Smooth muscle cell (in vitro differentiated cells): ENCODE data around the gene HPCAL1. TPM values are rescaled to one million over a fixed set of nuclear protein-coding genes. Genes with fewer than 3 reads are reported as not detected.

ENCODE experiments used
- DNase-seq: peaks from one replicate; lab custom pipeline; 2025; ENCODE audit not compliant: unreplicated experiment; lab: John Stamatoyannopoulos, UW
- H2AFZ ChIP-seq: fragments of 200-600 bp; sonication (generic); 2 replicates; pipeline ENCODE4 v1.6.0; 2016; ENCODE audit warnings: antibody characterized with exemption, low read depth, mild to moderate bottlenecking
- H3F3A ChIP-seq: fragments of 200-600 bp; sonication (generic); 2 replicates; pipeline ENCODE4 v1.6.0; 2017; ENCODE audit warnings: antibody characterized with exemption, low read depth
- H3K27ac ChIP-seq: fragments of 200-600 bp; sonication (generic); 2 replicates; pipeline ENCODE4 v1.5.1; 2016; ENCODE audit warnings: low read depth, mild to moderate bottlenecking
- H3K27me3 ChIP-seq: fragments of 200-600 bp; sonication (generic); 2 replicates; pipeline ENCODE4 v1.6.1; 2016; ENCODE audit warnings: low read depth, mild to moderate bottlenecking
- H3K36me3 ChIP-seq: fragments of 200-600 bp; sonication (generic); 2 replicates; pipeline ENCODE4 v1.5.1; 2016; ENCODE audit warnings: low read depth
- H3K4me1 ChIP-seq: fragments of 200-600 bp; sonication (generic); 2 replicates; pipeline ENCODE4 v1.5.1; 2016; ENCODE audit warnings: low read depth
- H3K4me2 ChIP-seq: fragments of 200-600 bp; sonication (generic); 2 replicates; pipeline ENCODE4 v1.6.0; 2016; ENCODE audit warnings: mild to moderate bottlenecking
- H3K4me3 ChIP-seq: fragments of 200-600 bp; sonication (generic); 2 replicates; pipeline ENCODE4 v1.5.1; 2016; ENCODE audit warnings: mild to moderate bottlenecking
- H3K79me2 ChIP-seq: fragments of 200-600 bp; sonication (generic); 2 replicates; pipeline ENCODE4 v1.6.0; 2016; ENCODE audit warnings: low read depth, mild to moderate bottlenecking
- H3K9ac ChIP-seq: fragments of 200-600 bp; sonication (generic); 2 replicates; pipeline ENCODE4 v1.6.0; 2016; ENCODE audit warnings: low read depth
- H3K9me3 ChIP-seq: fragments of 200-600 bp; sonication (generic); replicated peaks from 2 replicates; pipeline ENCODE4 v1.5.1; 2016; ENCODE audit warnings: low read depth
- H4K20me1 ChIP-seq: fragments of 200-600 bp; sonication (generic); 2 replicates; pipeline ENCODE4 v1.6.0; 2016; ENCODE audit warnings: low read depth
- CTCF ChIP-seq: fragments of 200-600 bp; sonication (generic); IDR thresholded peaks from 2 replicates; pipeline ENCODE4 v1.5.1; 2017; ENCODE audit warnings: borderline replicate concordance, mild to moderate bottlenecking, antibody characterized with exemption; ENCODE audit not compliant: insufficient read depth, poor library complexity, severe bottlenecking
- WGBS: methylation state at CpG from one replicate; pipeline ENCODE4 v1.1.7; 2016; ENCODE audit warnings: low lambda C conversion rate; 5-methylcytosine and 5-hydroxymethylcytosine counted together
- polyA plus RNA-seq: library from polyadenylated mRNA; unstranded; fragments of >200 nt; fragmentation: Nextera tagmentation; extraction: Ambion mirVana; gene quantifications from 2 replicates; pipeline ENCODE4 v1.2.1, GENCODE V29; 2016
- total RNA-seq: library from RNA; depleted of rRNA; stranded (reverse); fragments of >200 nt; gene quantifications from 2 replicates; pipeline ENCODE4 v1.2.3, GENCODE V29; 2014

Gene HPCAL1
- total and polyA plus RNA-seq, 2 experiments from 2014 or later = 11.7 to 15.8 TPM

GRCh38 chr2:10312437-10312957 is 9.8 kb downstream of the HPCAL1 start:
- Histone ChIP-seq H3K27ac (no peak overlapping the region), H3K79me2 (no peaks in the 10 kb centered on the region), H3K4me1 (no peaks in the 10 kb centered on the region), H3F3A (no peaks in the 10 kb centered on the region), H3K9ac (no peak overlapping the region), H3K4me2 (no peak overlapping the region), H4K20me1 (no peaks in the 10 kb centered on the region), H3K36me3 (no peaks in the 10 kb centered on the region), H3K9me3 (no peaks in the 10 kb centered on the region), H2AFZ (no peak overlapping the region), H3K27me3 (no peaks in the 10 kb centered on the region), H3K4me3 (no peak overlapping the region)
- no peak for DNase-seq
- 92% methylated on average over 5 of the region's 5 CpGs for whole genome bisulfite sequencing
- no peak for TF ChIP-seq CTCF

- WGBS = 91% methylated on average over 6 of the region's 6 CpGs
Measured at GRCh38 chr2:10316336-10316735, 13.6 kb downstream of the HPCAL1 start.

DNA sequence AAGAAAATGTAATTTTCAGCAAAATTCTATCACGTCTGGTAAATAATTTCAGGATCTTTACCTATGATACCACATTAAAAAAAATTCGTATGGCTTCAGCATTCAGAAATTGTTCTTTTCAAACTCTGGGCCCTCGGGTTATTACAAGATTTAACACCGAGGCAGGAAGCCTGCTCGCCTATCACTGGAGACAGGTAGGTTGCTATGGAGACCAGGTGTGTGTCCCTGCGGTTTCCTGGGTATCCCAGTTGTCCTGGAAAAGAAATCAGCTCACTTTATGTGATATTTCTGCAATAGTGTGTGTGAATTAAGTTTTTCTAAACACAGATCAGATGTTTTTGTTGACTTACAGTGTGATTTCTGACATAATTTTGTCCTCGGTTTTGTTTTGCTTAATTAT is 14.2 kb downstream of the HPCAL1 start:
- no peaks in the 10 kb centered on the region for H3F3A ChIP-seq
- no peak for DNase-seq
- 88% methylated on average over 7 of the region's 7 CpGs for WGBS
- H3K9me3 ChIP-seq = no peaks in the 10 kb centered on the region
- no peak overlapping the region for H3K9ac ChIP-seq
- TF ChIP-seq CTCF = no peak
- no peaks in the 10 kb centered on the region for H3K79me2 ChIP-seq
- H3K27me3 ChIP-seq = no peaks in the 10 kb centered on the region
- H2AFZ ChIP-seq = no peak overlapping the region
- no peaks in the 10 kb centered on the region for H3K36me3 ChIP-seq
- H3K4me3 ChIP-seq = no peak overlapping the region
- H3K4me2 ChIP-seq = no peak overlapping the region
- no peaks in the 10 kb centered on the region for H4K20me1 ChIP-seq
- H3K27ac ChIP-seq = no peak overlapping the region
- H3K4me1 ChIP-seq = no peaks in the 10 kb centered on the region

More at GRCh38 chr2:10316336-10316735, 13.6 kb downstream of the HPCAL1 start:
- DNase-seq = no peak
- H2AFZ ChIP-seq = no peak overlapping the region
- H3K4me3 ChIP-seq = no peak overlapping the region
- H3K36me3 ChIP-seq = no peaks in the 10 kb centered on the region
- TF ChIP-seq CTCF = no peak
- H3F3A ChIP-seq = no peaks in the 10 kb centered on the region
- no peak overlapping the region for H3K27ac ChIP-seq
- H3K9me3 ChIP-seq = no peaks in the 10 kb centered on the region
- no peaks in the 10 kb centered on the region for H4K20me1 ChIP-seq
- no peaks in the 10 kb centered on the region for H3K4me1 ChIP-seq
- H3K79me2 ChIP-seq = no peaks in the 10 kb centered on the region
- no peak overlapping the region for H3K9ac ChIP-seq
- H3K27me3 ChIP-seq = no peaks in the 10 kb centered on the region
- H3K4me2 ChIP-seq = no peak overlapping the region

DNA sequence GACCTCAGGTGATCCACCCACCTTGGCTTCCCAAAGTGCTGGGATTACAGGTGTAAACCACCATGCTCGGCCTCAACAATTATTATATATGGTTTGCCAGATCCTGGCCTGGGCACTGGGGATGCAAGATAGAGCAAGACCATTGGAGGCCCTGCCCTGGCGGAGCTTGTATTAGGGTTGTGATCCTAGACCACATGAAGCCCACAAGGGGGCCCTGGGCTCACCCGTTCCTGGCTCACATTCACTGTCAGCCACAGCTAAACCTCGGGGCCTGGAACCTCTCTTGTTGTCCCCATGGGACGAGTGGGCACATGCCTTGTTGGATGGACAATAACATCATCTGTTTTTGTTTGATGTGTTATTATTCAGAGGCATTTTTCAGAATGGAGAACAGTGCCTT is 14.9 kb downstream of the HPCAL1 start:
- H3K4me2 ChIP-seq = no peak overlapping the region
- WGBS = 80% methylated on average over 5 of the region's 5 CpGs
- no peak for TF ChIP-seq CTCF

More for the DNA sequence above, 14.9 kb downstream of the HPCAL1 start:
- H3K9me3 ChIP-seq = no peaks in the 10 kb centered on the region
- no peaks in the 10 kb centered on the region for H3K4me1 ChIP-seq
- H2AFZ ChIP-seq = no peak overlapping the region
- H3K9ac ChIP-seq = no peak overlapping the region
- no peaks in the 10 kb centered on the region for H3F3A ChIP-seq
- no peak for DNase-seq
- no peaks in the 10 kb centered on the region for H3K27me3 ChIP-seq
- no peak overlapping the region for H3K27ac ChIP-seq
- H3K79me2 ChIP-seq = no peaks in the 10 kb centered on the region
- no peak overlapping the region for H3K4me3 ChIP-seq
- no peaks in the 10 kb centered on the region for H3K36me3 ChIP-seq
- no peaks in the 10 kb centered on the region for H4K20me1 ChIP-seq
